Skeletal muscle tissue (tissue), 4 donors: ENCODE data around the gene PRSS22. TPM values are rescaled to one million over a fixed set of nuclear protein-coding genes. Genes with fewer than 3 reads are reported as not detected.

Experiments
- H3K27ac ChIP-seq: one replicate; pipeline ENCODE4 v1.7.0; 2013; ENCODE audit warnings: mild to moderate bottlenecking, low read depth, low read length, inconsistent platforms
- H3K27me3 ChIP-seq, 3 donors: one replicate each; pipeline ENCODE4 v1.7.0; 2013; ENCODE audit warnings: low read length in 3 of 3; ENCODE audit not compliant: control insufficient read depth in 3 of 3, insufficient read depth in 3 of 3
- H3K36me3 ChIP-seq, 3 donors: one replicate each; pipeline ENCODE4 v1.7.0; 2013; ENCODE audit warnings: low read length in 3 of 3; ENCODE audit not compliant: control insufficient read depth in 3 of 3, insufficient read depth in 3 of 3
- H3K4me1 ChIP-seq, 3 donors: one replicate each; pipeline ENCODE4 v1.7.0; 2013; ENCODE audit warnings: low read length in 3 of 3, mild to moderate bottlenecking in 3 of 3; ENCODE audit not compliant: control insufficient read depth in 3 of 3, insufficient read depth in 3 of 3
- H3K4me3 ChIP-seq, 3 donors: one replicate each; pipeline ENCODE4 v1.7.0; 2013; ENCODE audit warnings: low read length in 3 of 3
- H3K9ac ChIP-seq, 3 donors: one replicate each; pipeline ENCODE4 v1.7.0; 2013; ENCODE audit warnings: low read length in 3 of 3, mild to moderate bottlenecking in 3 of 3, moderate library complexity in 2 of 3, low read depth in 1 of 3
- H3K9me3 ChIP-seq, 3 donors: one replicate each; pipeline ENCODE4 v1.7.0; 2013; ENCODE audit warnings: low read length in 3 of 3; ENCODE audit not compliant: control insufficient read depth in 3 of 3
- total RNA-seq: library from RNA; depleted of rRNA; stranded (reverse); fragments of >200 nt; gene quantifications from one replicate; pipeline ENCODE4 v1.2.3, GENCODE V29; 2014
- donor health status: Osteomylitis.

Gene PRSS22
- total RNA-seq, 1 donor from 2014 or later: not detected

DNA sequence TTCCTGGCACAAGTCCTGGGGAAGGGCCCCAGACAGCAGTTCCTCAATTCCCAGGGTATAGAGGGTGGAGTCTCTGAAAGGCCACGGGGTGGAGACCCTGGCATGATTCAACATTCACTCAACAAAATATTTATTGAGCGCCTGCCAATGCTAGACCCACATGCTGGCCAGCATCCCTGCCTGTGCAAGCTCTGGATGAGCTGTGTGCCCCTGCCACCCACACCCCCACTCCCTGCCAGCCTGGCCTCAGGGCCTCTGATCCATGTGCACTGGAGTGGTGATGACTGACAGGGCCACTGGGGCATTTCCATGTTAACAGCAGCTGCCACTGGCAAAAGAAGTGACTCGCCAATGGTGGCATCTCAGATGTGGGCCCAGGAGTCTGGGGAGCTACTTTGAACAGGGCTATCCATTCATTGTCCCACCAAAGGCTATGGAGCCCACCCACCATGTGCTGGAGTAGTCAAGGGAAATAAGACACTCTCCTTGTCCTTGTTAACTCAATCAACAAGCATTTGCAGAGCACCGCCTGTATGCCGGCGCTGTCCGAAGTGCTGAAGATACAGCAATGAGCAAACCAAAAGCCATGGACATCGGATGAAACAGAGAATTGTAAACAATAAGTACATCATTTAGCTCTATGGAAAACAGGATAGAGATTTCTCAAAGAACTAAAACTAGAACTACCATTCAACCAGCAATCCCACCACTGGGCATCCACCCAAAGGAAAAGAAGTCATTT is 3.0 kb upstream of the PRSS22 start:
- Histone ChIP-seq H3K9me3 (peaks cover 0 to 5% (median 3%) of the 10 kb centered on the region in 3 donors), H3K4me3 (no peak overlapping the region), H3K27ac (no peak overlapping the region), H3K4me1 (peaks cover 0 to 2% (median 0%) of the 10 kb centered on the region in 3 donors), H3K27me3 (peaks cover 33 to 45% (median 39%) of the 10 kb centered on the region in 3 donors), H3K9ac (no peak overlapping the region), H3K36me3 (no peaks in the 10 kb centered on the region)

DNA sequence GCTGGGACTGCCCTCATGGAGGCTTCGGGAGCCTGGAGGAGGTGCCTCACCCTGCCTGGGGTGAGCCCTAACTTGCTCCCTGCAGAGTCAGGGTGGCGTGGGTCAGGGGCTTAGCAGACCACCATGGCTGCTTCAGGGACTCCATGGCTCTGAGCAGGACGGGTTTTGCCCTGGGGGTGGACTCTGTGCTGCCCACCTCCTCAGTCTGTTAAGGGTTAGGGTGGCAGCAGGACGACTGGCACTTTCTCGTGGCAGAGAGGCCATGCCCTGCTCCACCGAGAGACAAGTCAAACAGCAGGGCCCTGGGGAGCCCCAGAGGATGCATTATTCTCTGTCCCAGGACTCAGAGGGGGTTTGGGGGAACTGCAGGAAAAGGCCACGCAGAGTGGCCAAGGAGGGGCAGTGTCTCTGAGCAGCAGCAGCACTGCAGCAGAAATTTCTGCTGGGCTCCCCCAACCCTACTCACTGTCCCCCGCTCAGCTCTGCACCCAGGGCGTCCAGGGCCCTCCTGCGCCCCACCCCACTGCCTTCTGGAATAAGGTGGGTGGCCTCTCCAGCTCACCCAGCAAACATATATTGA is 1.8 kb upstream of the PRSS22 start:
- Histone ChIP-seq H3K9me3 (peaks cover 0 to 5% (median 3%) of the 10 kb centered on the region in 3 donors), H3K4me3 (no peak overlapping the region), H3K27me3 (peaks cover 33 to 47% (median 42%) of the 10 kb centered on the region in 3 donors), H3K27ac (no peak overlapping the region), H3K36me3 (no peaks in the 10 kb centered on the region), H3K4me1 (peaks cover 0 to 2% (median 0%) of the 10 kb centered on the region in 3 donors), H3K9ac (no peak overlapping the region)

DNA sequence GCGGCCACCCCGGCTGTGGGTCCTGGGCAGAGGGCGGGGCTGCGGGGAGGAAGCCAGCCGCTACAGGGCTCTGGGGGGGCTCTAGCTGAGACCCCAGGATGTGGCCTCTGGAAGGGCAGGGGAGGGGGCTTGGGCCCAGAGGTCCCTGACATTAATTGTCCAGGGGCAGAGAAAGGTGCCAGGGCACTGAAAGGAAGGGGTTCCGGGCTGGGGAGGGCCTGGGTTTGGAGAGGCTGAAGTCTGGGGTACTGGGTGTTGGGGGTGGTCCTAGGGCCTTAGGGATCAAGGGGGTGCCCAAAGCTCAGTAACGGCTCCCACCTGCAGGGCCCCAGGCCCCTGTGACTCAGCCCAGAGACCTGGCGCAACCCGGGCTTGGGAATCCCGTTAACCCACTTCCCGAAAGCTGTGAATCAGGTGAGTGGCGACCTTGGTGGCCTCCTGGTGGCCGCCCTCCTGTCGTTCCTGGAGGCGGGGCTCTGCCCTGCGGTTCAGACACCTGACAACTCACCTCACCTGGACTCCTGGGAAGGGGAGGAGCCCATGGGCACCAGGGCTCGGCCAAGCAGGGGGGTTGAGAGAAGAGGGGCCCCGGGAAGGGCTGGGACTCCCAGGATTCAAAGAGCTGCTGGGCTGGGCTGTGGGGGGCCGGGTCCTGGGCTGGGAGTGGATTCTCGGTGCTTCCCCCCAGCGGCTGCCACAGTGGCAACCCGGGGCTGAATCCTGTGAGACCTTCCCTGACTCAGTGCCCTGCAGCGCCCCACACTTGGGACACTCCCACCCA is 465 bp upstream of the PRSS22 start:
- Histone ChIP-seq H3K9me3 (peaks cover 3 to 7% (median 5%) of the 10 kb centered on the region in 3 donors), H3K36me3 (no peaks in the 10 kb centered on the region), H3K9ac (no peak overlapping the region), H3K27ac (no peak overlapping the region), H3K4me1 (peaks cover 0 to 2% (median 0%) of the 10 kb centered on the region in 3 donors), H3K4me3 (no peak overlapping the region), H3K27me3 (peaks cover 37 to 56% (median 42%) of the 10 kb centered on the region in 3 donors)

- Histone ChIP-seq H3K36me3 (no peaks in the 10 kb centered on the region), H3K27ac (no peak overlapping the region), H3K4me3 (no peak overlapping the region), H3K4me1 (peaks cover 0 to 2% (median 0%) of the 10 kb centered on the region in 3 donors), H3K27me3 (peaks cover 48 to 67% (median 49%) of the 10 kb centered on the region in 3 donors), H3K9ac (no peak overlapping the region), H3K9me3 (peaks cover 3 to 7% (median 5%) of the 10 kb centered on the region in 3 donors)
Observed at GRCh38 chr16:2856686-2857450, 1.1 kb downstream of the PRSS22 start.

DNA sequence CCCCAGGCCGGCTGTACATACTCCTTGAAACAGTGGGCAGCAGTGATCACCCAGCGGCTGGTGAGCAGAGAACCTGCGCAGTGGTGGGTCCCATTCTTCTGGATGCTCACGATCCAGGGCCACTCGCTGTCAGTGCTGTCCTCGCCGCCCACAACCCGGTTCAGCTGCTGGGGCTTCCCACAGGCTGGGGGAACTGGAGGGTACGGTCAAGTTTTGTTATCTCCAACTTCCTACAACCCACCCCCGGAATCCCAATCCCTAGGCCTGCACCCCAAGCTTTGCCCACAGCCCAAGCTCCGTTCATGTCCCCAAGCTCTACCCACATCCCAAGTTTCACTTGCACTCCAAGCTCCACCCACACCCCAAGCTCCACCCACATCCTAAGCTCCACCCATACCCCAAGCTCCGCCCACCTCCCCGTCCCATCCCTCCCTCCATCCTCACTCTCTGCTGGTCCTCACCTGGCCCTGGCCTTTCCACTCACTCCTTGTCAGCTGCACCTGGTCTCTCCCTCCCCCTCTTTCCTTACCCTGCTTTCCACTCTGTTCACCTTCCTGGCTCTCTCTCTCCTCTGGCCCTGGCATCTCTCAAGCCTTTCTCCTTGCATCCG is 1.8 kb downstream of the PRSS22 start:
- Histone ChIP-seq H3K4me1 (peaks cover 0 to 2% (median 0%) of the 10 kb centered on the region in 3 donors), H3K9me3 (peaks cover 2 to 7% (median 5%) of the 10 kb centered on the region in 3 donors), H3K27me3 (peaks cover 49 to 68% (median 51%) of the 10 kb centered on the region in 3 donors), H3K4me3 (no peak overlapping the region), H3K27ac (no peak overlapping the region), H3K9ac (no peak overlapping the region), H3K36me3 (no peaks in the 10 kb centered on the region)

- Histone ChIP-seq H3K9ac (no peak overlapping the region), H3K4me1 (peaks cover 0 to 2% (median 0%) of the 10 kb centered on the region in 3 donors), H3K27me3 (peaks cover 46 to 64% (median 54%) of the 10 kb centered on the region in 3 donors), H3K9me3 (peaks cover 0 to 7% (median under 1%) of the 10 kb centered on the region in 3 donors), H3K36me3 (no peaks in the 10 kb centered on the region), H3K4me3 (no peak overlapping the region), H3K27ac (no peak overlapping the region)
Observed at GRCh38 chr16:2855536-2855935, 2.4 kb downstream of the PRSS22 start.

DNA sequence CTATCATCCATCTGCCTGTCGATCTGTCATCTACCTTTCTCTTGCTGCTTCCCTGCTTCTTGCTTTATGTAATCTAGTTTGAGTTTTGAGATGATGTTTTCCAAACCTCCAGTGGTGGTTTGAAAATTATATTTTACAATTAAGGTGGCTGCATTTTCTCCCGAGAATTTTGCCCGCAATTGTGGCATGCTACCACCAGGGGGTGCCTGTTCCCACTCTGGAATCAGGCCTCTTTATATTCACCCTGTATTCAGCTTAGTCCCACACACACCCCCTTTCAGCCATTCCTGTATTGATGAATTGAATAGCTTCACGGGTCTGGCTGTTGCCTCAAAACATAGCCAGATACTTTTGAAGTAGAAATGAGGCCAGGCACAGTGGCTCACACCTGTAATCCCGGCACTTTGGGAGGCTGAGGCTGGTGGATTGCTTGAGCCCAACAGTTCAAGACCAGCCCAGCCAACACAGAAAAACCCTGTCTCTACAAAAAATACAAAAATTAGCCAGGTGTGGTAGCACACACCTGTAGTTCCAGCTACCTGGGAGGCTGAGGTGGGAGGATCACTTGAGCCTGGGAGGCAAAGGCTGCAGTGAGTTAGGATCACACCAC is 3.2 kb downstream of the PRSS22 start:
- no peak overlapping the region for H3K27ac ChIP-seq
- peaks cover 0 to 2% (median 0%) of the 10 kb centered on the region in 3 donors for H3K4me1 ChIP-seq
- H3K36me3 ChIP-seq: no peaks in the 10 kb centered on the region
- H3K27me3 ChIP-seq: peaks cover 44 to 64% (median 59%) of the 10 kb centered on the region in 3 donors
- H3K9ac ChIP-seq: no peak overlapping the region
- H3K4me3 ChIP-seq: no peak overlapping the region
- peaks cover 0 to 7% (median 0%) of the 10 kb centered on the region in 3 donors for H3K9me3 ChIP-seq

DNA sequence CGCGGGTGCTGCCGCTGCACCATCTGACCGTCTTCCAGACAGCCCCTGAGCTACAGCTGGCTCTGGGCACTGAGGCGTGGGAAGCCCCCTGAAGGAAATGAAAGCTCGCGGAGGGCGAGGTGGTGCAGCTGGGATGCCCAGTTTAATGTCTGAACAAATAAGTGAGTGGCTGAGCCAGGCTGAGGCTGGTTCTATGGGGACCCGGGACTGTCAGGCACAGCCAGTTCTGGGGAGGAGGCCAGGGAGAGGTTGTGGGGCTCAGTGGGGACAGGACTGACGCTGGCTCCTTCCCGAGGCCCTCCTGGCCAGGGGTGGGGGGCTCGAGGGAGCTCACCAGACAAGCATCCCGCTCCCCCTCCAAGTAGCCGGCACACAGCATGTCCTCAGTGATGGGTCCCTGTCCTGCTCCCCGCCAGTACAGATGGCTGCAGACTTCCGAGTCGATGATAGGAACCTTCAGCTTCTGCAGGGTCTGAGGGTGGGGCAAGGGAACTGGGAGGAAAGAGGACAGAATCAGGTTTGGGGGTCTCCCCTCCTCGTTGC is 4.4 kb downstream of the PRSS22 start:
- Histone ChIP-seq H3K4me1 (peaks cover 0 to 2% (median 0%) of the 10 kb centered on the region in 3 donors), H3K9ac (no peak overlapping the region), H3K4me3 (no peak overlapping the region), H3K9me3 (peaks cover 0 to 7% (median 0%) of the 10 kb centered on the region in 3 donors), H3K27me3 (peaks cover 45 to 66% (median 63%) of the 10 kb centered on the region in 3 donors), H3K36me3 (no peaks in the 10 kb centered on the region), H3K27ac (no peak overlapping the region)
